ENCODE data around the gene IZUMO4.
A peak's percentile ranks its signal among the peaks of the same experiment; 100 is the strongest.
"Not testable (repeated sequence)": the region's sequence is repeated elsewhere in the genome, so short reads cannot be mapped to it uniquely, and the experiment has no call there.

Gene IZUMO4

GRCh38 chr19:2080336-2080988, 16.3 kb upstream of the IZUMO4 start:
- FAIRE-seq, result no peak

GRCh38 chr19:2081873-2082810, 14.6 kb upstream of the IZUMO4 start:
- FAIRE-seq (no peak), DNase-seq (ENCODE audit: low spot score) (no peak)

More at GRCh38 chr19:2080336-2080988, 16.3 kb upstream of the IZUMO4 start:
- DNase-seq (ENCODE audit: low spot score), result no peak

DNA sequence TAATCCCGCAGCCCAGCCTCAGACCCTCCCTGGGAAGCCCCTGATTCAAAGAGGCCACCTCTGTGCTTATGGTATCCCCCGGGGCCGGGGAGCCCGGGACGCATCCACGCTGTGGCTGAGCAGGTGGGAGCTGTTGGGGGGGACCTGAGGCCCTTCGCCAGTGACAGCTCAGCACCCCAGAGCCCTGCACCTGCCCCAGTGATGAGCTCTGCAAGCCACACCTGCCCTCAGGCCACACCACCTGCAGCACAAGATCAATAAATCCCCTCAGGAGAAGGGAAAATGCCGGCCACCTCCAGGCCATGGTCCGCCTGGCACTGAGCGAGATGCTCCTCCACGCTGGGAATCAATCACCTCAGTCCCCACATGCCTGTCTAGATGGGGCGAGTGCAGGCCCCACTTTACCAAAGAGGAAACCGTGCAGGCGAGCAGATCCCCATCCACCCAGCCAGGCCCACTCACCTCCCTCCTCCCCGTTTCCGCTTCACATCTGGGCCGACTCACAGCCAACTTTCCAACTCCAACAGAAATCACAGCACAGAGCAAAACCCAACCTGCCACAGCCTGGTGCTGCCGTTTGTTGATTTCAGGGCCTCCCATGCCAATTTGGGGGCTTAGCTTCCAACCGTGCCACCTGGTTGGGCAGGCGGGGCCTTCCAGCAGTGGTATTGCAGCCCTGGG, 13.4 kb upstream of the IZUMO4 start:
- DNase-seq (ENCODE audit: low spot score) (no peak), FAIRE-seq (no peak)

- DNase-seq (ENCODE audit: low spot score) (peak; percentile 42), FAIRE-seq (no peak)
These were observed 11.6 kb upstream of the IZUMO4 start for GRCh38 chr19:2084993-2085720.

GRCh38 chr19:2086695-2087620, 9.8 kb upstream of the IZUMO4 start:
- peak; percentile 19 for DNase-seq (ENCODE audit: low spot score)
- not testable (repeated sequence) for FAIRE-seq

GRCh38 chr19:2087621-2088100, 9.1 kb upstream of the IZUMO4 start:
- no peak for FAIRE-seq
- no peak for DNase-seq (ENCODE audit: low spot score)

- no peak for FAIRE-seq
- DNase-seq (ENCODE audit: low spot score), result no peak
These were observed 7.6 kb upstream of the IZUMO4 start for GRCh38 chr19:2089001-2089711.

- DNase-seq (ENCODE audit: low spot score) (no peak), FAIRE-seq (no peak)
These were observed 7.0 kb upstream of the IZUMO4 start for GRCh38 chr19:2089727-2090053.

DNA sequence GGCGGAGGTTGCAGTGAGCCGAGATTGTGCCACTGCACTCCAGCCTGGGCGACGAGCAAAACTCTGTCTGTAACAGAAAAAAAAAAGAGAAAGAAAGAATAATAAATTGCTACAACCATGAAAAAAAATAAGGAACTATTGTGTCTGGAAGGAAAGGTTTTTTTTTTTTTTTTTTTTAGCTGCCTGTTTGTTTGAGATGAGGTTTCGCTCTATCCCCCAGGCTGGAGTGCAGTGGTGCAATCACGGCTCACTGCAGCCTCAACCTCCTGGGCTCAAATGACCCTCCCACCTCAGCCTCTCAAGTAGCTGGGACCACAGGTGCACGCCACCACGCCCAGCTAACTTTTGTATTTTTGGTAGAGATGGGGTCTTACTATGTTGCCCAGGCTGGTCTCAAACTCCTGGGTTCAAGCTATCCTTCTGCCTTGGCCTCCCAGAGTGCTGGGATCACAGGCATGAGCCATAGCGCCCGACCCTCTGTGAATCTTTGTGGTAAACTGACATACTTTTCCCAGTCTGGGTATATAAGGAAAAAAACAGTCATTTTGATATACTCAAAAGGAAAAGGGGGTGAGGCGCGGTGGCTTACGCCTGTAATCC, 4.7 kb upstream of the IZUMO4 start:
- FAIRE-seq; DNase-seq (ENCODE audit: low spot score): not testable (repeated sequence)

GRCh38 chr19:2096034-2096479, 658 bp upstream of the IZUMO4 start, which contains the start of gene MOB3A:
Gene MOB3A, minus strand, starts transcription at chr19:2096326. Its CDS starts 17,766 bp downstream, at chr19:2078560.
- FAIRE-seq (no peak), DNase-seq (ENCODE audit: low spot score) (no peak)

GRCh38 chr19:2097203-2097885, 629 bp downstream of the IZUMO4 start:
- DNase-seq (ENCODE audit: low spot score) (no peak), FAIRE-seq (no peak)

GRCh38 chr19:2097886-2098327, 1.2 kb downstream of the IZUMO4 start:
- no peak for FAIRE-seq
- no peak for DNase-seq (ENCODE audit: low spot score)

GRCh38 chr19:2099054-2099501, 2.4 kb downstream of the IZUMO4 start:
- FAIRE-seq (no peak), DNase-seq (ENCODE audit: low spot score) (no peak)

DNA sequence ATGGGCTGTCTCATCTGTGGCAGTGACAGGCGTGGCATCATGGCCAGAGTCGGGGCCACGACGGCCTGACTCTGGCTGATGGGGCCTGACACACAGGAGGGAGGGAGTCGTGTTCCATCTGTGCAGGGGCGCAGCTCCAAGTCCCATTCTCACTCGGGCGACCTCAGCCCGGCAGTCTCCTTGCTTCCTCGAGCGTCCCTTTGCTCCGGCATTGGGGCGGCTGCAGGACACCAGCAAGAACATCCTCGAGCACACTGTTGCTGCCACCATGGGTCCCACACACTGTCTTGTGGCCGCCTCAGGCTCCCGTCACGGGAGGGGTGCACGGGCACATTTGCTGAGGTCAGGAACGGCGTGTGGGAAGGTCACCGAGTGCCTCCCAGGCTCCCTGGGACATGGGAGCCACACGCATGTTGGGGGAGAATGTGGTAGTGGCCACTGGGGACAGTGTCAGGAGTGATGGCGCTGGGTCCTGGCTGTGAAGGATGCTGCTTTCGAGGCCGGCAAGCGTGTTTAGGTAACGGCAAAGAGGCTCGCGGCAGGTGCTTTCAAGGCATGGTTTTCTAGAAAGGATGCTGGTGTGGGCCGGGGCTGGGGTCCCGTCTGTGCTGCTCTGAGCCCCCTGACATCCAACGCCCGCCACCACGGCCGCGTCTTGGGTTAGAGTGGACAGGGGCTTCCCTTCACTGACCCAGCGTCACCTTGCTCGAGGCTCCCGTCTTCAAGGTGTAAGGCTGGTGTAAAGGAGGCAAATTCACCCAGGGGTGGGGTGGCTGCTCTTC, 3.4 kb downstream of the IZUMO4 start:
- FAIRE-seq, result no peak
- no peak for DNase-seq (ENCODE audit: low spot score)

DNA sequence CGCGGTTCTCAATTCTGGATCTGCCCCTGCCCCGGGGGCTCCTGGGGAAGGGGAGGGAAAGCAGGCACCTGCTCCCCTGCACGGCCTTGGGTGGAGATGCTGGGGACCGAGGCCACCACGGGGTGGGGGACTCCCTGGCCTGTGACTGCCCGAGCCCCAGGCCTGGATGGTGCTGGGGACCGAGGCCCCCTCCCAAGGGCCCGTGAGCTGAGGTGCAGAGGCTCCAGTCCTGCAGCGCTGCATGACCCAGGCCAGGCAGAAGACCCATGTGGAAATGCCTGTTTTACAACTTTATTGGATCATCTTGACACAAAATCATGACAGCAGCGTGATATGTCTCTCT, 4.0 kb downstream of the IZUMO4 start:
- FAIRE-seq (no peak), DNase-seq (ENCODE audit: low spot score) (no peak)

DNA sequence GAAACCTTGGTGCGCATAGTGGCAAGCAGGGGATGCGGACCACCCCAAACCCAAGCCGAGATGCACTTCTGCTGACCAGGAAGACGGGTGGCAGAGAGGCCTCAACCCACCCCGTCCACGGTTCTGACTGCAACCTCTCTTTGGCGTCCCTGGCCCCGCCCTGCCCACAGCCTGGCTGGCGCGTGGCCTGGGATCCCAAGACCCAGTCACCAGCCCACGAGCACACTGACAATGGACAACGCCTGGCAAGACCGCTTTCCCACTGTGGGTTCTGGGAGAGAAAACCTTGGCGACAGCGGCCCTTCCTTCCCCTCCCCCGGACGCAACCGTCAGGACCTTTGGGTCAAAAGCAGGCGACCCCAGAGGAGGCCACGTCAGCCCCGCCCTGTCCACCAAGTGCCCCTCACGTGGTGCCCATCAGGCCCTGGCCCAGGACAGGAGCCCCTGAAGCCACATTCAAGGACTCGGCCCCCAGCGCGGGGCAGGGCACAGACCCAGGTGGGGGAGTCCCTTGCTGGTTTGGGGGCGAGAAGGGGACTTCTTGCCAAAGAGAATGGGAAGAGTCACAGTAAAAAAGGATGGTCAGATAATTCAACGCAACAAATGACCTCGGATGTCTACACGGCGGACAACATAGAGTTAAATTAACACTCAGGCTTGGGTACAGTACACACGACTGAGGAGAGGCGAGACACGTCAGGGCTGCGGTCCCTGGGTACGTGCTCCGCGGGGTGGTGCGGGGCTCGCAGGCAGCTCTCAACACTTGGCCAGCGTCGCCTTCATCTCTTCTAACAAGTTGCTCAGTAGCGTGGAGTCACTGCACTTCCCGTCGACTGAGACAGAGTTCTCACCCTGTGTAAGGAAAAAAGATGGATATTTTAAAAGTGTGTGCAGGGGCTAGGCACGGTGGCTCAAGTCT, 5.0 kb downstream of the IZUMO4 start:
- no peak for DNase-seq (ENCODE audit: low spot score)
- no peak for FAIRE-seq

Measured in urothelium cell line (cell line).